Mucosa of gallbladder (tissue), 1 donor: ENCODE data around the gene RBP4. TPM values are rescaled to one million over a fixed set of nuclear protein-coding genes. Genes with fewer than 3 reads are reported as not detected.
A peak's percentile ranks its signal among the peaks of the same experiment; 100 is the strongest.

Experiments used
- DNase-seq: peaks from one replicate; pipeline ENCODE4 v3.0.0-alpha.2; 2020; ENCODE audit warnings: low spot score
- total RNA-seq: library from RNA; stranded (reverse); gene quantifications from one replicate; pipeline ENCODE4 v1.2.1, GENCODE V29; 2021
- donor health status: DM: no; HTN: no; CAD: no.

Gene RBP4
- 59.9 TPM for total RNA-seq

DNA sequence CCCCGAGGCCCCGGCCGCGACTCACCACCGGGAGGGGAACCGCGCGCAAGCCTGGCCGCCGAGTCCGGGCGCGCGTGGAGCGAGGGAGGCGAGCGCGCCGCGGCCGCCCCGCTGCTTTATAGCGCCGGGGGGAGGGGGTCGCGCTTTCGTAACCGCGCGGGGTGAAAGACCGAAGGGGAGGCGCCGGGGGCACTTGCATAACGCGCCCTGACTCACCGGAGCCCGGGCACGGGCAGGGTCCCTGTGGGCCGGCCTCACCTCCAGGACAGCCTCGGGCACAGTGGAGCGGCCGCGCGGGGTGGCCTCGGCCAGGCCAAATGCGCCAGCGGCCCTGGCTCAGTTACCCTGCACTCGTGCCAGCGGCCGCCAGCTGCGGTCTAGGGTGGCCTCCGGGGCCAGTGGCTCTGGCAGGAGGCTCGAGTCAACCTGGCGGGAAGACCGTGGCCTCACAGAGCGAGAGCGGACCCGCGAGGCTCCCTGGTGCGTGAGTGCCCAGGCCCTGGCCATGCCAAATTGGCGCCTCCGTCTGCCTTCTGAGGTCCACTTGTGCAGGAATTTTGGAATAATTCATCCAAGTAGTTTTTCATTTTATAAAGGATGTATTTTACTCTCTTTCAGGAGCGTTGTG is at the start of gene RBP4:
RBP4 (minus strand) TSS at position 90 of the 628 bp plus-strand sequence. CDS start 207 bp downstream, outside the sequence.
- DNase-seq, result no peak

GRCh38 chr10:93639791-93640190 is 38.8 kb upstream of the RBP4 start:
- DNase-seq, result no peak

DNA sequence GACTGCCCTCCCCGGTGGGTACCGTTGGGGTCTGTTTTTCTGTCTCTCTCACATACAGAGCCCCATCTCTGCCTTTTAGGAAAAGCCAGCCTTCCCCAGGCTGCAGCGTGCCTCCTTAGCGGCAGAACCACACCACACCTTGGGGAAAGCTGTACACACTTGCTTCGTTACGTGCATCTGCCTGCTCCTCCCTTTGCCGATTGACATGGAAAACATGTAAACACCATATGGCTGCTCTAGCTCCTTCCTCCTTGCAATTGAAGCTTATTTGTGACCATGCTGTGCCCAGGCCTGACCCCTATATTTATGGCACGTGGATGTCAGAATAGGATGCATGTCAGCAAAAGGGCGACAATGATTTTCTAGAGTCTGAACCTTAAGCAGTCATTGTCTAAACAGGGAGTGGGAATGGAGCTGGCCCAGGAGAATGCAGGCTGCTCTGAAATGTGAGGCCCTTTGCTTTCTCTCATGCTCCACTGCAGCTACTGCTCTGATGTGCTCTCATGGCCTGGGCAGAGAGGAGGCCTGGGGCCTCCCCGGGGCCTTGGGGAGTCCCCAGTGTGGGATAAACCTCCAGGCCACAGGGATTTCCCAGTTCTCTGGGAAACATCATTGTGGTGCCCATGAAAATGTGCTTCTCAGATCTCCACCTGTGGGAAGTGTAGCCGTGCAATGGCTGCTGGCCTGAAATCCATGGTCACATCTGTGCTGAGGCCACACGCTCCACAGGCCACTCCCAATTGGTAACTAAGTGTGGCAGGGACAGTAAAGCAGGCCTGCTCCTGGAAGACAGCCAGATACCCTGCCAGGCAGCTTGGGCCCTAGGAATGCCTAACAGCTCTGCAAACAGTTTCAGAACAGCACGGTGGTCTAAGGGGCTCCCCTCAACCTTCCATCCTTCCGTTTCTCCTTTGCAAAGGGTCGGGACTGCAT is 29.9 kb upstream of the RBP4 start:
- DNase-seq, result no peak

DNA sequence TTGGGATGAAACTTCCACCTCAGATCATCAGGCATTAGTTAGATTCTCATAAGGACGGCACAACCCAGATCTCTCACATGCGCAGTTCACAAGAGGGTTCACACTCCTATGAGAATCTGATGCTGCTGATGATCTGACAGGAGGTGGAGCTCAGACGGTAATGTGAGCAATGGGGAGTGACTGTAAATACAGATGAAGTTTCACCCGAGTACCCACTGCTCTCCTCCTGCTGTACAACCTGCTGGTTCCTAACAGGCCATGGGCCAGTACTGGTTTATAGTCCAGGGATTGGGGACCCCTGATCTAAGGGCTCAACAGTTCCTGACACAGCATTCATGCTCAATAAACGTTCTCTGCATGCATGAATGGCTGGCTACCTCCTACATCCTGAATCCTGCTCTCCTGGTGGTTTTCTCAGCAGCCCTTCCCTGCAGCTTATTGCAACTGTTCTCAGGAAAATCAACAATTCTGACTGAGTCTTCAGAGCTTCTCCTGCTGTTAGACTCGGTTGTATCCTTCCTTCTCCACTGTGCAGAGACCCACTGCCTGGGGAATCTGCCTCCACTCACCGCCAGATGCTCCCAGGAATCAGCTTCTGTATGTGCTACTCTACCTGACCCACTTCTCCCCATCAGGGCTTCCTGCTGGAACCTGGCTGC is 28.7 kb upstream of the RBP4 start:
- no peak for DNase-seq

DNA sequence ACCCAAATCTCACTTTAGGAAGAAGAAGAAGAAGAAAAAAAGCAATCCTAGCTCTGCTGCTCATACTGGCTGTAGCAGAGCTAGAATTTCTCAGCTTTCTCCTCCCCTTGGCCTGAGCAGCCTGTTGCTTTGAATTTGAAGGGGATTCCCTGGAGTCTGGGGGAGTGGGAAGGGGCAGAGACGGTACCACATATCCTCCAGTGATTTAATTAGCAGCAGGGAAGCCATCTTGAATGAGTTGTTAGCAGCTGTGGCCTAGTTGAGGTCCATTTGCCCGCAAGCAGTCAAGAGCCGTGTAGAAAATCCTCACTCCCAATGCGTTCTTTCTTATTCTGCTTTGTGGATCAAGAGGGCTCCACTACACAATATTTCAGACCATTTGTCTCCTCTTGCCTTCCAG is 27.8 kb upstream of the RBP4 start:
- no peak for DNase-seq

DNA sequence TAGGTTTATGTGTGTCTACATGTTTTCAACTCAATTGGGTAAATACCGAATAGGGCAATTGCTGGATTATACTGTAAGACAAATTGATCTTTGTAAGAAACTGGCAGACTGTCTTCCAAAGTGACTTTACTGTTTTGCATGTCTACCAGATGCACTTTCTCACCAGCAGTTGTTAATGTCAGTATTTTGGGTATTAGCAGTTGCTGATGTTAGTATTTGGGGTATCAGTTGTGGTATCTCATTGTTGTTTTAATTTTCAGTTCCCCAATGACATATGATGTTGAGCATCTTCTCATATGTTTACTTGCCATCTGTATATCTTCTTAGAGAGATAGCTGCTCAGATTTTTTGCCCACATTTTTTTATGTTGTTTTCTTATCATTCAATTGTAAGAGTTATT is 21.9 kb upstream of the RBP4 start:
- DNase-seq, result no peak

DNA sequence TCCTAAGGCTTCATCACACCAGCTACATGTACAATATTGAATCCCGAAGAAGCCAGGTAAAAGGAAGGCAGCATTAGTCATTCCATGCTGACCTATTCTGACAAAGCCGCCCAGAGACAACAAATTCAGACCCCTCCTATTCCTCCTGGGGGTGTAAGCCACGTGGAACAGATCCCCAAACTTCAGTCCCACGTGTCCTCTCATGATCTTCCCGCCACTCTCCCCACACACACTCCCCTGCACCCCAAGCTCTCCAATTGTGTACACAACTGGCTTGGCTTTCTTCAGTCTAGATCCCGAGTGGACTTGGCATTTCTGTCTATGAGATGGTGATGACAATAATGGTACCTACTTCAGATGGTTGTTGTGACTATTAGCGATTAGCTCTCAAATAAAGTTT is 19.9 kb upstream of the RBP4 start:
- no peak for DNase-seq

DNA sequence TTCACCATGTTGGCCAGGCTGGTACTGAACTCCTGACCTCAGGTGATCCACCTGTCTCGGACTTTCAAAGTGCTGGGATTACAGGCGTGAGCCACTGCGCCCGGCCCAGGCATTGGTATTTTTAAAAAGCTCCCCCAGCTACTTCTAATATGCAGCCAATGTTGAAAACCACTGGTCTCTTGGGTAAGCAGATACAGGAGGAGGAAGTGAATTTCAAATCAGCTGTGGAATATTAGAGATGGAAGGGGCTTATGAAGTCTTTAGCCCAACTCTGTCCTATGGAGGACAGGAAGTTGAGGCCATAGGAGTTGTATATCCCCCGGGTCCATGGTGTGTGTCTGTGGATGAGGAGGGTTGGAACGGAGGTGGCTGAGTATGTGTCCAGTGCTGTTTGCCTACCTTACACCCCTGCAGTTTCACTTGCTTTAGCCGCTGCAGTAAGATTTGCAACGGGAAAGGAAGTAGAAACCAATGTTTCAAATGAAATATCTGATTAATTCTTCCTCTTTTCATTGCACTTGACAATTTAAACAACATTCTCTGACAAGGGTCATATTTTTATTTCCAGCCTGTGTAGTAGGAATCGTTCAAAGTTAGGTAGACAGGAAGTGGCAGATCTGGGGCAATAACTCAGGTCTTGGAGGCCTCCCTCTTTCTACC is 14.7 kb upstream of the RBP4 start:
- no peak for DNase-seq

DNA sequence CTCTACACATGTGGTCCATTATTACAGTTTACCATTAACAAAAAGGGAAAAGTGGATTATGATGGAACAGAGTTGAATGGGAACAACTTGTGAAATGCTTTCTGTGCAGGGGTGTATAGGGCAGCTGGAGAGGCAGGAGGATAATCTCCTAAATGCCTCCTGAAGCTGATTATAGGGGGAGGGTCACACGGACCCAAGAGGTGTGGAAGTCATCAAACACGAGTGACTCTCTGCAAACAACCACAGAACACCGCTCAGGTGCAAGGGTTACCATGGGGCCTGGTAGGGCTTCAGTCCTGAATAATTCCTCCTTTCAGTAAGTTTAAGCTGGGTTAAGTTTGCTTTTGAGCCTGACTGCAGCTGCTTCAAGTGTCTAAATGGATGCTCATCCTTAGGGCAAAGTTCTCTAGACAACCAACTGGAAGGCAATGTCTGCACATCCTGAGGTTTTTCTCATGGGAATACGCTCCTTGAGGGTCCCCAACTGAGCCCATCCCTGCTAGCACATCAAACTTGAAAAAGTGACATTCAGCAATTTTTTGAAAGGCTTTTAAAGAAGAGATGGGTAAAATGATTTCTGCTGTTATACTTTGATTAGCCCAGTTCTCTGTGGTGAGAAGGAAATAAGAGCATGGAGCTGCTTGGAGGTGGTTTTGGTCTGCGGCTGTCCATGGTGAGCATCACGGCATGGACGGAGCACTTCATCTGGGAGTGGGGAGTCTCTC is 13.2 kb upstream of the RBP4 start:
- DNase-seq, result no peak

GRCh38 chr10:93613126-93613525 is 12.1 kb upstream of the RBP4 start:
- no peak for DNase-seq

GRCh38 chr10:93612311-93612710 is 11.3 kb upstream of the RBP4 start, which contains the start of gene PDE6C:
Gene PDE6C, plus strand, starts transcription at chr10:93612537. Its CDS starts 189 bp downstream, at chr10:93612726.
- DNase-seq, result no peak

DNA sequence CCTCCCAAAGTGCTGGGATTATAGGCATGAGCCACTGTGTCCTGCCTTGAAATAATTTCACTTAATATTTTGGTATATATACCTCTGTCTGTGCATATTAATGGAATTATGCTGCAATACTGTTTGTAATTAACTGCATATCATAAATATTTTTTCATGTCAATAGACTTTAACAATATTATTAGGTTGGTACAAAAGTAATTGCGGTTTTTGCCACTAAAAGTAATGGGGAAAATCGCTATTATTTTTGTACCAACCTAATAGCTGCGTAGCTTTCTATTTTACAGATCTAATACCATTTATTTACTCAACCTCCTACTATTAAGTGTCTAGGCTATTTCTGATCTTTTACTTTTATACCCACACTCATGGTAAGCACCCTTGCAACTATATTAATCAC is 7.4 kb upstream of the RBP4 start:
- no peak for DNase-seq

GRCh38 chr10:93604146-93604545 is 3.1 kb upstream of the RBP4 start:
- DNase-seq, result no peak

- DNase-seq, result no peak
These were observed 2.0 kb upstream of the RBP4 start for GRCh38 chr10:93603023-93603422.

GRCh38 chr10:93601774-93602162 is 733 bp upstream of the RBP4 start:
- no peak for DNase-seq

- DNase-seq, result peak; percentile 35
These were observed 439 bp downstream of the RBP4 start for GRCh38 chr10:93600446-93601145.

DNA sequence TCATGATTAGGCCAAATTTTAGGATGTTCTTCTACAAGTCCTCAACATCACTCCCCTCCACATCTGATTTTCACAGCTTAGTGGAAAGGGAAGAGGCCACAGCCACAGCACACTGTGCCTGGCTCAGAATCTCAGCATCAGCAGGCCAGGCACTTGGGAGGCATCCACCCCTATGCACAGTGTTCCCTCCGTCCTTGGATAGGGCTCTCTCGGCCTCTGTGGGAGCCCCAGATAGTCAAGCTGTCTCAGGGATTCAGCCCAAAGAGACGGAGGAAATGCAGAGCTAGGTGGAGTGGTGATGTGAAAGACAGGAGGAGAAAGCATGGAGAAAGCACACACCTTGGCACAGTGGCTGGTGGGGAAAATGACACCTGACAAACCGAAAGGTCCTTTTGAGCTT is 1.3 kb downstream of the RBP4 start:
- DNase-seq, result no peak

GRCh38 chr10:93599335-93599734 is 1.7 kb downstream of the RBP4 start:
- no peak for DNase-seq

DNA sequence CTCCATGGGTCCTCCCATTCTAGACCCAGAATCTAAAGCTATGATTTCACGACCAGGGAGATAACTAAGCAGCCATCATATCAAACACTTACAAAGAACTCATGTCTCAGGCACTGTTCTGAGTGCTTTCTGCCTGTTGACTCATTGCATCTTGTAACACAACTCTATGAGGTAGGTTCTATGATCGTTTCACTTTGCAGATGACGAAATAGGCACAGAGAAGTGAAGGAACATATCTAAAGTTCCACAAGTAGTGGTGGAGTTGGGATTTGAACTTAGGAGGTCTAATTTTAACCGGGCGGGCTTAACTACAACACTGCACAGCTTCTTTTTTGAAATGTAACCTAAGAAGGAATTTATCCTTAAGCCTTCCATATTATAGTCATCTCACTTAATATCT is 2.9 kb downstream of the RBP4 start:
- no peak for DNase-seq

GRCh38 chr10:93597075-93597599 is 3.9 kb downstream of the RBP4 start:
- no peak for DNase-seq

DNA sequence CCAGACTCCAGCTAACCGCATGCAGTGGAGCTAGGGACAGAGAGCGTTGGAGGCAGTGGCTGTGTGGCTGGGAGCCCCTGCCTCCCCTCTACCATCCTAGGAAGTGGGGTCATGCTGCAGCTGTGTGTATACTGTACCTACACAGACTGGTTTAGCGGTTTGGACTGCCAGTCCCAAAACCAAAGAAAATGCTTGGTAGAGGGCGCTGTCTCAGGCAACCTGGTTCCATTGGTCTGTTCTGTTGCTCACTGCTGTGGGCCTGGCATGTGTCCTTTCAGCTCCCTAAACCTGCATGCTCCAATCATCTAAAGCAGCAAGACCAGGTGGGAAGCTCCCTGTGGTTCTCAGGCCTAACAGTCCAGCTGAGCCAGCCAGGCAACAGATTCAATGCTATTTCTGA is 4.5 kb downstream of the RBP4 start:
- DNase-seq, result no peak
